A204.1 (cell line): ENCODE data around the gene BMP2K.

Experiments
- FAIRE-seq: peaks from 2 replicates; lab custom pipeline; 2012; peaks lifted over from hg19 to GRCh38; lab: Jason Lieb, UNC

The BMP2K gene

DNA sequence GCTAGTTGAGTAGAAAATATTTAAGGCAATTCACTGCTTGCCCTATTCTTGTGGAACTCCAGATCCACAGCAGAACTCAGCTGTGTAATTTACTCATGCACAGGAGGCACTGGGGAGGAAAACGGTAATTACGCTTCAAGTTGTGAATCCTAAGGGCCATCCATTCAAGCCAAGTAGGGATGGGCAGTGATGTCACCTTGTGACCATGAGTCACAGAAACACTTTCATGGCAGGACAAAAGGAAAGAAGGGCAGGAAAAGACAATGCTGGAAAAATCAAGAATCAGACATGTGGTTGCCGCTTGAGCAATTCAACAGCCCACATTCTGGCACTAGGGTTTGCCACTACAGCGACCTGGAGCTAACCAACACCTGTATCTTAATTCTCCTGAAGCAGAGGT is 161.7 kb downstream of the BMP2K start:
- no peak for FAIRE-seq

- FAIRE-seq, result no peak
These were observed 162.3 kb downstream of the BMP2K start for GRCh38 chr4:78938474-78938867.

- no peak for FAIRE-seq
These were observed 162.9 kb downstream of the BMP2K start, which contains the start of gene PAQR3 for GRCh38 chr4:78938868-78939666. Gene PAQR3, minus strand, starts transcription at chr4:78939438. Its CDS starts 214 bp downstream, at chr4:78939224.

DNA sequence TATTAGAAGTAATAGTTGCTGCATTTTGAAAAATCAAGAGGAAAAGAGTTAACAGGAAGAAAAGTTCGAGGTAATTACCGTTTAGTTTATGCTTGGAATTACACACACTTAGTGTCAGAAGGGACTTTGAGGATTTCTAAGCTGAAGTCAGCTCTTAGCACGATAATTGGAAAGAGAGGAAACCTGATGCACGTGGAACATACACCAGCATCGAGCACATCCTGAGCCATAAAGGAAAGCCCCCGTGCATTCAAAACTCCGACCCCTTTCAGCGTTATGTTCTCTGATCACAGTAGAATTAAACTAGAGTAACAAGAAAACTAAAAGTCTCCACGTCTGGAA is 163.5 kb downstream of the BMP2K start:
- FAIRE-seq, result no peak

- no peak for FAIRE-seq
These were observed 164.6 kb downstream of the BMP2K start for GRCh38 chr4:78940752-78941151.

DNA sequence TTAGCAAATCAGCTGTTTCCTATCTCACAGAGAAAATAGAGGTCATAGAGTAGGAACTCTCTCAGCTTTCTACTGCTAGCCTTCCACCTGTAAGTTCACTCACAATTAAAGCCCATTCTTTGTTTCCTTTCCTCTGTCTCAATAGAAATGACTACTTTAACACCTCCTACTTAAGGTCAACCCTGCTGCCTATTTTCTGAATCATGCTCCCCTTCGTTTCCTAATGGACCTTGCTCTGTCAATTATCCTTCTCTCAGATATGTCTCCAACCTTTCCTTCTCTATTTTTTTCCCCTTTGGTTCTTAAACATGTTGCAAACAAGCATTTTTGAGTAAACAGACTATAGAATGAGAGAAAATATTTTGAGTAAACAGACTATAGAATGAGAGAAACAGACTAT is 168.2 kb downstream of the BMP2K start:
- FAIRE-seq, result no peak

GRCh38 chr4:78945651-78946179 is 169.6 kb downstream of the BMP2K start:
- FAIRE-seq, result no peak

DNA sequence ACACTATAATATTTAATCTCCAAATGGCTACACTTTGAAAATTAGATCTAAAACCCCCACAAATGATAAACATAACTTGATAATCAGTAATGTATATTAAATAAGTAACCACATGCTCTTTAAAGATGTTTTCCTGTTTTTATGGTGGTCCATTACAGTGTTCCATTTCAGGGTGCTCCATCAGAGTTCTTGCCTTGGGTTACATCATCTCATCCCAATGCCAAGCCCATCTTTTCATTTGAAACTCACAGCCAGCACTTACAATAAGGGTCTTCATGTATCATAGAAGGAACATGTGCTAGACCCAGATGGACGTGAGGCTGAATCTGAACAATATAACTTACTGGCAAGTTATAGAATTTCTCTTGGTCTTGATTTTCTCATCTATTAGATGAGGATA is 173.6 kb downstream of the BMP2K start:
- FAIRE-seq, result no peak

GRCh38 chr4:78951862-78952472 is 175.8 kb downstream of the BMP2K start:
- FAIRE-seq, result peak; percentile 97

DNA sequence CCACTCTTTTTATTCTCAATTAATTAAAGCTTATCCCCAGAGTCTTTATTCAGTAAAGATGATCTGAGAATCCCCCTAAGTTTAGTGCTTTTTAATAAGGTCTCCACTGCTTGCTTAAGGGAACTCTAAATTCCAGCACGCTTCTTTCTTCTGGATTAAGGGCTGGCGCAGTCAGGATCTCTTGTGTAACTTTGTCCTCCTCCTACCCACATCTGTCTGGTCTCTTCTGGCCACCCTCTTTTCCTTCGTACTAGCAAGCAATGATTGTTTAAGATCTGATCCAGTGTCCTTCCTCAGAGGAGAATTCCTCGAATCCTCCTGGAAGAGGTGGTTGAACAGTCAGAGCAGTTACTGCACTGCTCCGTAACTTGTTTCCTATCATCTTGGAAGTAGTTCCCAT is 177.1 kb downstream of the BMP2K start:
- no peak for FAIRE-seq

- FAIRE-seq, result no peak
These were observed 177.9 kb downstream of the BMP2K start for GRCh38 chr4:78953769-78954666.

GRCh38 chr4:78956975-78957374 is 180.8 kb downstream of the BMP2K start:
- FAIRE-seq, result no peak

GRCh38 chr4:78960926-78961325 is 184.8 kb downstream of the BMP2K start:
- no peak for FAIRE-seq
